HG02623 (cell line): ENCODE measurements around the gene LRRC8E.
"Not testable (repeated sequence)": the region's sequence is repeated elsewhere in the genome, so short reads cannot be mapped to it uniquely, and the experiment has no call there.

Experiments
- ATAC-seq: cut with Tn5 transposase; IDR thresholded peaks from one replicate; pipeline ENCODE4 v1.9.1; 2021; ENCODE audit warnings: moderate library complexity; ENCODE audit not compliant: unreplicated experiment

Gene LRRC8E

GRCh38 chr19:7907122-7907521 is 18.8 kb downstream of the LRRC8E start:
- ATAC-seq, result no peak

- ATAC-seq, result no peak
Measured at GRCh38 chr19:7907544-7907943, 19.2 kb downstream of the LRRC8E start.

- ATAC-seq, result no peak
Measured at GRCh38 chr19:7908078-7908699, 19.9 kb downstream of the LRRC8E start.

- no peak for ATAC-seq
Measured at GRCh38 chr19:7908742-7909461, 20.6 kb downstream of the LRRC8E start.

- no peak for ATAC-seq
Measured at GRCh38 chr19:7909471-7910067, 21.3 kb downstream of the LRRC8E start.

- ATAC-seq, result no peak
Measured at GRCh38 chr19:7910321-7911161, 22.2 kb downstream of the LRRC8E start.

- no peak for ATAC-seq
Measured at GRCh38 chr19:7911508-7912143, 23.3 kb downstream of the LRRC8E start.

GRCh38 chr19:7912144-7912696 is 23.9 kb downstream of the LRRC8E start:
- no peak for ATAC-seq

- ATAC-seq, result no peak
Measured at GRCh38 chr19:7912697-7913564, 24.6 kb downstream of the LRRC8E start.

- ATAC-seq, result no peak
Measured at GRCh38 chr19:7913652-7914051, 25.3 kb downstream of the LRRC8E start.

GRCh38 chr19:7914099-7914498 is 25.8 kb downstream of the LRRC8E start:
- no peak for ATAC-seq

GRCh38 chr19:7914598-7915045 is 26.3 kb downstream of the LRRC8E start, which contains the start of gene TGFBR3L:
TSS of gene TGFBR3L (plus strand) at chr19:7914830.
- no peak for ATAC-seq

- ATAC-seq, result no peak
Measured at GRCh38 chr19:7915250-7916102, 27.2 kb downstream of the LRRC8E start.

- no peak for ATAC-seq
Measured at GRCh38 chr19:7916103-7916954, 28.0 kb downstream of the LRRC8E start.

- ATAC-seq, result no peak
Measured at GRCh38 chr19:7916955-7917266, 28.6 kb downstream of the LRRC8E start.

- ATAC-seq, result no peak
Measured at GRCh38 chr19:7917267-7918061, 29.2 kb downstream of the LRRC8E start.

GRCh38 chr19:7918062-7918614 is 29.8 kb downstream of the LRRC8E start:
- not testable (repeated sequence) for ATAC-seq
